Astrocyte (in vitro differentiated cells and primary cell): Measurements from ENCODE around the gene AGBL4. TPM values are rescaled to one million over a fixed set of nuclear protein-coding genes. Genes with fewer than 3 reads are reported as not detected.

Experiments
- DNase-seq: peaks from one replicate; pipeline ENCODE4 v3.0.0-alpha.2; 2010; ENCODE audit warnings: low read depth
- FAIRE-seq: peaks from 2 replicates; lab custom pipeline; 2011; peaks lifted over from hg19 to GRCh38; lab: Jason Lieb, UNC
- H2AFZ ChIP-seq: 2 replicates; pipeline ENCODE4 v1.6.0; 2012; ENCODE audit warnings: low read depth, low read length, inconsistent platforms
- H3K27ac ChIP-seq: 2 replicates; pipeline ENCODE4 v1.5.1; 2011; ENCODE audit warnings: low read depth, low read length, inconsistent platforms
- H3K27me3 ChIP-seq: 2 replicates; pipeline ENCODE4 v1.6.0; 2011; ENCODE audit warnings: low read length, inconsistent platforms; ENCODE audit not compliant: insufficient read depth
- H3K36me3 ChIP-seq: 2 replicates; pipeline ENCODE4 v1.5.1; 2011; ENCODE audit warnings: low read length, inconsistent platforms; ENCODE audit not compliant: insufficient read depth
- H3K4me1 ChIP-seq: 2 replicates; pipeline ENCODE4 v1.5.1; 2011; ENCODE audit warnings: low read length, inconsistent platforms; ENCODE audit not compliant: insufficient read depth
- H3K4me2 ChIP-seq: 2 replicates; pipeline ENCODE4 v1.6.0; 2012; ENCODE audit warnings: low read length, inconsistent platforms
- H3K4me3 ChIP-seq: 2 replicates; pipeline ENCODE4 v1.5.1; 2011; ENCODE audit warnings: low read depth, mild to moderate bottlenecking, low read length, inconsistent platforms; ENCODE audit not compliant: insufficient read depth
- H3K79me2 ChIP-seq: 2 replicates; pipeline ENCODE4 v1.6.0; 2012; ENCODE audit warnings: mild to moderate bottlenecking, low read length, inconsistent platforms; ENCODE audit not compliant: insufficient read depth
- H3K9ac ChIP-seq: 2 replicates; pipeline ENCODE4 v1.6.0; 2012; ENCODE audit warnings: mild to moderate bottlenecking, low read length, inconsistent platforms
- H3K9me3 ChIP-seq: 2 replicates; pipeline ENCODE4 v1.5.1; 2012; ENCODE audit warnings: low read depth, mild to moderate bottlenecking, low read length, inconsistent platforms; ENCODE audit not compliant: insufficient read depth
- H4K20me1 ChIP-seq: 2 replicates; pipeline ENCODE4 v1.6.0; 2012; ENCODE audit warnings: low read length, inconsistent platforms; ENCODE audit not compliant: insufficient read depth
- H3K27ac Mint-ChIP-seq: one replicate; pipeline ENCODE4 v1.8.0; 2021; ENCODE audit warnings: mild to moderate bottlenecking, mixed read lengths; ENCODE audit not compliant: unreplicated experiment
- H3K27me3 Mint-ChIP-seq: one replicate; pipeline ENCODE4 v1.8.0; 2021; ENCODE audit warnings: low read depth, mixed read lengths; ENCODE audit not compliant: unreplicated experiment
- H3K36me3 Mint-ChIP-seq: one replicate; pipeline ENCODE4 v1.8.0; 2021; ENCODE audit warnings: low read depth, mixed read lengths; ENCODE audit not compliant: unreplicated experiment
- H3K4me1 Mint-ChIP-seq: one replicate; pipeline ENCODE4 v1.8.0; 2021; ENCODE audit warnings: low read depth, mixed read lengths; ENCODE audit not compliant: unreplicated experiment
- H3K4me3 Mint-ChIP-seq: one replicate; pipeline ENCODE4 v1.8.0; 2021; ENCODE audit warnings: mild to moderate bottlenecking, moderate library complexity, mixed read lengths; ENCODE audit not compliant: unreplicated experiment
- H3K9me3 Mint-ChIP-seq: one replicate; pipeline ENCODE4 v1.8.0; 2021; ENCODE audit warnings: mild to moderate bottlenecking, mixed read lengths; ENCODE audit not compliant: unreplicated experiment
- EZH2 ChIP-seq: IDR thresholded peaks from 2 replicates; pipeline ENCODE4 v1.6.1; 2012; ENCODE audit warnings: mild to moderate bottlenecking, low read length, inconsistent platforms; ENCODE audit not compliant: insufficient read depth
- total RNA-seq: library from RNA; stranded (reverse); gene quantifications from 2 replicates; pipeline ENCODE4 v1.2.1, GENCODE V29; 2021
- TF ChIP-seq, protein P1 (sequence below): IDR thresholded peaks from 2 replicates; pipeline ENCODE4 v1.5.1; 2011; ENCODE audit warnings: low read depth, mild to moderate bottlenecking, inconsistent platforms, low read length, moderate library complexity; ENCODE audit not compliant: insufficient read depth

AGBL4 gene
- total RNA-seq, 1 donor from 2014 or later: not detected

DNA sequence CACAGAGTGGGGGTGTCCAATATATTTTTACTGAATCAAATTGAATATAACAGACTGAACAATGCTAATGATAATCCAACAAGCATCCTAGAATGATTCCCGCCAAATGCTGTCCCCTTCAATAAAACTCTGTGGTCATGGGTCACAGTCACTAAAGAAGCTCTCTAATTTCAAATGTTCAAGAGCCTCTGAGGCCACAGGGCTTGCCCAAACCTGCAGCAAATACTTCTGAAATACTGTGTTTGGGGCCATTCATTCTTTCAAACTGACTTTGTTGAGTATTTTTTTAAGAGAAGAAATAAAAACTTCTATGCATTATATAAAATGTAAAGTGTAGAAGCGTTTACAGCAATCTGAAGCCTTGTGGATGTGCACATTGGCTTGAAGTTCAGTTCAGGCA is 1239.5 kb downstream of the AGBL4 start:
- Mint-ChIP-seq H3K4me1 (no peaks in the 10 kb centered on the region), H3K27ac (no peak overlapping the region), H3K9me3 (no peaks in the 10 kb centered on the region), H3K4me3 (no peak overlapping the region), H3K27me3 (peaks cover 20% of the 10 kb centered on the region), H3K36me3 (no peaks in the 10 kb centered on the region)
- no peaks in the 10 kb centered on the region for H3K9me3 ChIP-seq
- H3K4me1 ChIP-seq: no peaks in the 10 kb centered on the region
- H3K27ac ChIP-seq: no peak overlapping the region
- H3K9ac ChIP-seq: no peak overlapping the region
- no peak overlapping the region for H3K4me3 ChIP-seq
- DNase-seq (no peak), FAIRE-seq (no peak)
- H3K36me3 ChIP-seq: no peaks in the 10 kb centered on the region
- H2AFZ ChIP-seq: no peak overlapping the region
- TF ChIP-seq, protein P1, sequence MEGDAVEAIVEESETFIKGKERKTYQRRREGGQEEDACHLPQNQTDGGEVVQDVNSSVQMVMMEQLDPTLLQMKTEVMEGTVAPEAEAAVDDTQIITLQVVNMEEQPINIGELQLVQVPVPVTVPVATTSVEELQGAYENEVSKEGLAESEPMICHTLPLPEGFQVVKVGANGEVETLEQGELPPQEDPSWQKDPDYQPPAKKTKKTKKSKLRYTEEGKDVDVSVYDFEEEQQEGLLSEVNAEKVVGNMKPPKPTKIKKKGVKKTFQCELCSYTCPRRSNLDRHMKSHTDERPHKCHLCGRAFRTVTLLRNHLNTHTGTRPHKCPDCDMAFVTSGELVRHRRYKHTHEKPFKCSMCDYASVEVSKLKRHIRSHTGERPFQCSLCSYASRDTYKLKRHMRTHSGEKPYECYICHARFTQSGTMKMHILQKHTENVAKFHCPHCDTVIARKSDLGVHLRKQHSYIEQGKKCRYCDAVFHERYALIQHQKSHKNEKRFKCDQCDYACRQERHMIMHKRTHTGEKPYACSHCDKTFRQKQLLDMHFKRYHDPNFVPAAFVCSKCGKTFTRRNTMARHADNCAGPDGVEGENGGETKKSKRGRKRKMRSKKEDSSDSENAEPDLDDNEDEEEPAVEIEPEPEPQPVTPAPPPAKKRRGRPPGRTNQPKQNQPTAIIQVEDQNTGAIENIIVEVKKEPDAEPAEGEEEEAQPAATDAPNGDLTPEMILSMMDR: no peak
- no peak overlapping the region for H3K4me2 ChIP-seq
- H4K20me1 ChIP-seq: no peaks in the 10 kb centered on the region
- H3K79me2 ChIP-seq: no peaks in the 10 kb centered on the region
- no peaks in the 10 kb centered on the region for H3K27me3 ChIP-seq

DNA sequence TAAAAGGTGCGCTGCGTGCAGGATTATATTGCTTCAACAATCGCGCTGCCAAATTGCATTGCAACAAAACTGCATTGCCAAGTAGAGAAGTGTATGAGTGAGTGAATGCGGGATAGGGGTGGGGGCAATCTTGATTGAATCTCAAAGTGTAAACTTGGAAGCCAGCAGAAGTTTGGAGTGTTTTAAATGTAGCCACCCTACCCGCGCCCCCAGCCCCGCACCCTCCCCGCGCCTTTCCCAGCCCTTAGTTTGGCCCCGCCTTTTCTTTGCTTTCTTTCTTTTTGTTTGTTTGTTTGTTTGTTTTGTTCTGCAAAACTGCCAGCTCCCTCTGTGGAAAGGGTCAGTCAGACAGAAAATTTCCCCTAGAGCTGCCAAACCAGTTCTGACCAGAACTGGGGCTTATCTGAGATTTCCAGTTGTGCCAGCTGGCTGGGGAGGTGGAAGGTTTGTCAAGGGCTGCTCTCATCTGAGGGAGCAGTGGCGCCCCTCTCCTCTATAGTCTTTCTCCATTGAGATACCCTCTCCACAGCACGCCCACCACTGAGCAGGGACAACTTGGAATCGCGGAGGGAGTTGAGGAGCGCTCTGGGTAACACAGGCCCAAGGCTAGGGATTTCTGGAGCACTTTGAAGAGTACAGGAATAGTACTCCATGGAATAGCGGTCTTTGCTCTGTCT is 1246.4 kb downstream of the AGBL4 start:
- Histone ChIP-seq H2AFZ (peak overlapping the region; percentile 79), H3K4me2 (peak overlapping the region; percentile 94), H3K27me3 (no peaks in the 10 kb centered on the region), H3K79me2 (no peaks in the 10 kb centered on the region), H3K9me3 (no peaks in the 10 kb centered on the region), H3K9ac (no peak overlapping the region), H3K36me3 (no peaks in the 10 kb centered on the region), H3K4me1 (peaks cover 3% of the 10 kb centered on the region), H4K20me1 (no peaks in the 10 kb centered on the region), H3K4me3 (peak overlapping the region; percentile 65), H3K27ac (no peak overlapping the region)
- Mint-ChIP-seq H3K36me3 (no peaks in the 10 kb centered on the region), H3K9me3 (peaks cover 4% of the 10 kb centered on the region), H3K27me3 (peaks cover 36% of the 10 kb centered on the region), H3K4me1 (peaks cover 4% of the 10 kb centered on the region), H3K27ac (no peak overlapping the region), H3K4me3 (peak overlapping the region; percentile 87)
- FAIRE-seq: no peak
- no peak for TF ChIP-seq EZH2
- TF ChIP-seq, protein P1: no peak
- DNase-seq: no peak
